NCI-H128 (cell line): ENCODE measurements around the gene EHD3.
"Not testable (repeated sequence)": the region's sequence is repeated elsewhere in the genome, so short reads cannot be mapped to it uniquely, and the experiment has no call there.

ENCODE experiments used
- DNase-seq: peaks from one replicate; lab custom pipeline; 2025; ENCODE audit not compliant: unreplicated experiment; lab: John Stamatoyannopoulos, UW

EHD3 gene

DNA sequence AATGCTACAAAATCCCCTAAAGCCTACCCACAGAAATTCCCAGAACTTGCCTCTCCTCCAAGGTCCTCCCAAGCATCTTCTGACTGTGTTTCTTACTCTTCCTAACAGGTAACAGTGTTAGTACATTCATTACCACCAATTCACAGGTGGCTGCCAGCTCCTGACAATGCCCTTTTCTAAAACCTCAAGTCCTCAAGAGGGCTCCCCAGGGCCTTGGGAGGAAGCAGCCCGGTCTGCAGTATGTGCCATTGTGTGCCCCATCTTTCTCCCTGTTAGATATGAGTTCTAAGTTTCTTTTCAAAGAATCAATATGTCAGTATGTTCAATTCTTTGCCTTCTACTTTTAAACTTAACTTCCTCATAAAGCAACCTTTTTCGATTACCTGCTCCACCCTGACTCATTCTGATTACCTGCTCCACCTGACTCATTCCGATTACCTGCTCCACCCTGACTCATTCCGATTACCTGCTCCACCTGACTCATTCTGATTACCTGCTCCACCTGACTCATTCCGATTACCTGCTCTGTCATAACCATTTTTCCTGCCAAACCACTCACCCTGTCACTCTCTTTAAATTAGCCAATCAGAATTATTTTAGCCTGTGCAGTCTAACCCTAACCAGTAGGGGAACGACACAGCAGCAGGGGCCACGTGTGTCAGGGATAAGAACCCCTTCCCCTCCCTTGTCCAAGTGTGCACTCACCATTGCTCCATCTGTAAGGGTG lies 49.4 kb downstream of the EHD3 start:
- not testable (repeated sequence) for DNase-seq

DNA sequence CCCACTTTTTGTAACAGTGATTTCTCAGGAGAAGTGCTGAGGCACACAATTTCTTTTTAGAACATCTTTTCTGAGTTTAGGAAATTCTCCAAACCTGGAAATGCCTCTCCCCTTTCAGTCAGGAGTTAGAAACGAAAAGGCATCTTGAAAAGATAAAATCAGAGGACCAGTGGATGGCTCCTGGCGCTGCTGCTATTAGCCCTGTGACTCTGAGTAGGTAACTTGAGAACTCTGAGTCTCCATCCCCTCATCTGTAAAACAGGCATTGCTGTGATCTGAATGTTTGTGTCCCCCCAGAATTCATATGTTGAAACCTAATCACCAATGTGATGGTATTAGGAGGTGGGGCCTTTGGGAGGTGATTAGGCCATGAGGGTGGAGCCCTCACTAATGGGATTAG lies 50.2 kb downstream of the EHD3 start:
- DNase-seq: no peak

- no peak for DNase-seq
These were observed 52.3 kb downstream of the EHD3 start for GRCh38 chr2:31286230-31286629.

DNA sequence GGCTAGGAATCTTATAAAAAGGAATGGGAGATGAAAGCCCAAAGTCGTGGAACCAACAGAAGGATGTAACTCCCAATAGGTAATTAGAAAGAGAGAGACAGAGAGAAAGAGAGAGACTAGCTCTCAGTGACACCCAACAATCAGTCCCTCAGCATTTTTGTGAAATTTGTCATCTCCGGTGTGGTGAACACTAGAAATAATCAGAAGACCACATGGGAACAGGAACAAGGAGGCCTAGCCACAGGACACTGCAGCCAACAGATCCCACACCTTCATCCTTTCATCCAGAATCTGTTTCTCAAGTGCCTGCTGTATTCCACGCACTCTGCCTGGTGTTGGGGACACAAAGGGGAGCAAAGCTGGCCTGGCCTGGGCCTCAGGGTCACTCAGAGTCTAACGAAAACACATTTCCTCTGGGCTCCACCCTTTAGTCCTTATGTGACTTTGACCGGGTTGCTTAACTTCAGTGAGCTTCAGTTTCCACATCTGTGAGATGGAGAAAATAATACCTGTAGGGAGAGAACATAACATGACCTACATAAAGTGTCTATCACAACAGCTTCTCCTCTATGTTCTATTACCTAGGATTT lies 53.1 kb downstream of the EHD3 start:
- DNase-seq: no peak

- DNase-seq: no peak
These were observed 53.7 kb downstream of the EHD3 start for GRCh38 chr2:31287654-31288053.

GRCh38 chr2:31294196-31294595 lies 60.2 kb downstream of the EHD3 start:
- DNase-seq: no peak

DNA sequence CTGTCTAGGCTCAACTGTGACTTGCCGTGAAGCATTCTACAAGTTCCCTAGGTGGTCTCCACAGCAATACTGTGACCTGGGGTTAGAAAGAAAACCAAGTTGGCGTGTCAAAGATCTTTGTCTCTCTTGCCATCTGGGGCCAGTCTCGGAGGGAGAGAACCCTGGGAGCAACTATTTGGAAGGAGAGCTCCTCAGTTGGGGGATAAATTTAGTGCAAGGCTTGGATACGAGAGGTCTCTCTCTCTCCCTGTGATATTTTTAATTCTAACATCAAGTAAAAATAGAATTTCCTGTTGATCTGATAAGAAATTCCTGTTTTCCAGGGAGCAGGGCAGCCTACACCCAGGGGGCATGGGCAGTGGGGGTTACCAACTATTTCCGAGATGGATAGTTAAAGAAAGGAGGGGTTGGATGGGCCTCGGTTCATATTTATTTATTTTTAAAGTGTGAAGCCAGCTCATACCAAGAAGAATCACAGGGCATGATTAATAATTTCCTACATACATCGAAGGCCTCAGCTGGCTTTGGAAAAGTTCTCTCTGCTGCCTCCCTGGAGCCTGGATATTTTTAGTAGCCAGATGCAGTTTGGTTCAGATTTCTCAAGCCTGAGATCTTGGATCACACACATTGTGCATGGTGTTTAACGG lies 62.8 kb downstream of the EHD3 start:
- DNase-seq: no peak

- no peak for DNase-seq
These were observed 63.8 kb downstream of the EHD3 start for GRCh38 chr2:31297751-31298150.

GRCh38 chr2:31299547-31299946 lies 65.6 kb downstream of the EHD3 start:
- no peak for DNase-seq

- DNase-seq: no peak
These were observed 66.4 kb downstream of the EHD3 start for GRCh38 chr2:31300309-31300708.

DNA sequence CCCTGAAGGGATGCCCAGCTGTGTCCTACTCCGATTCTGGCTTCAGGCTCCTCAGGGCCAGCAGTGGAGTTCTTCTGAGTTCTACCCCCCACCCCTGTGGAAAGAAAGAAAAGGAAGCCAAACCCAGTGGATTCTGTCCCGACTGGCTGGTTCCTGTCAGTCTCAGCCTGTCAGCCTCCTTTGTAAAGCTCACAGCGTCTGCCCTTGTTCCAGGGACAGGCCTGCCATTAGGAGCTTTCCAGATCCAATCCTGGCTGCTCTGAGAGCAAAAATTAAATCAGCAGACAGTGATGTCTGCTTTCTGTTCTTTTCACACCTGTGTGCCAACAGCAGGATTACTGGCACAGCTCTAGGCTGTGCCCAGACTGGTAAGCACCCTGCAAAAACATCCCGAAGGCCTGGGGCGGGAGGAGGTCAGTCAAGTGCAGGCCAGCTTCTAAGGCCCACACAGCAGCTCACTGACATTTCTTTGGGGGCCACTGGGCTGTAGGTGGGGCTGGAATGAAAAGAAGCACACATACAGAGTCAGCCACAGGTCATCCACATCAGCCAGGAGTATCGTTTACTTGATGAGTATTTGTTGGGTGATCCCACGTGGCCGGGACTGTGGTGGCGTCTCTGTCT lies 69.1 kb downstream of the EHD3 start:
- no peak for DNase-seq

DNA sequence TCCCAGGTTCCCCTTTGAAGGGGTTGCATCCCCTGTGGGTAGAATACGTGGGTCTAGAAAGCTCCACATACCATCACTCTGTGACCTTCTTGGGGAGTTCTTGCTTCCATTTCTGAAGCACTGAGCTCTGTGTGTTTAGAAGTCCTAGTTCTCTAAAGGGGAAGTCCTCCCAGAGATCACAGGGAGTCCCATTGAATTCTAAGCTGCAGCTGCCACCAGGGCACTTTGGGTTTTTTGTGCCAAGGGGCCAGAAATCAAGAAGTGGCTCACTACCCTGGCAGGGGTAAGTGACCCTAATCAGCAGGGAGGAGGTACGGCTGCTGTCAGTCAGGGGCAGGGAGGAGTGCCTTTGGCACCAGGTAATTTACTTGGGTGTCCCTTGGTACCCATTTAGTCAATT lies 70.9 kb downstream of the EHD3 start:
- DNase-seq: no peak

DNA sequence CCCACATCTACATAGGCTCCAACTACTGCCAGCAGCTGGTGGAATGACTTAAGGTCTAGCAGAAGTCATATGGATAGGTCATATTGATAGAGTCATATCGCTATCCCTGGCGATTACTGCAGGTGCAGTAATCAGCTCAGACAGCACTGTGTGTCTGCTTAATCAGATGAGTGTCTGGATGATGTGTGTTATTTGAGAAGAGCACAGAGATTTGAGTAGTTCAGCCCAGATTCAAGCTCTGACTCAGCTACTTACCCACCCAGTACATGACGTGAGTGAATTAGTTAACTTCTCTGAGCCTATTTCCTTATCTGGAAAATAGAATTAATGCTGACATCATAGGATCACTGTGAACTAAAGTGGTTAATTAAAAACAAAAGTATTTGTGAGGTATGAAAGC lies 78.9 kb downstream of the EHD3 start:
- DNase-seq: no peak

DNA sequence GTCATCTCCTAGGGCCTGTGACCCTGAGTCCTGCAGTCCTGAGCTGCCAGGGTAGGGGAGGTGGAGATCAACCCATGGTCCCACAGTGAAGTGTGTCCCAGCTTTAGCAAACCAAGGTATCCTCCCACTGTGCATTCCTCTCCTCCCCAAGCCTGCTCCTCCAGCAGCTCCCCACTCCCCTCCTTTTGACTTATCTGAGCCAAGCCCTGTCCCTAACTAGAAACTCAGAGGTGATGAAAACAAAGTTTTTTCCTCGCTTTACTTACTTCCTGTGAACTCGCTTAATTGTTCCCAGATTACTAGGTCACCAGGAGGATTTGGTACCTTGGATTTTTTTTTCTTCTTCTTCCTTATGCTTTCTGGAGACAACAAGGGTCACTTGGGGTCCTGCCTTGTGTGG lies 80.8 kb downstream of the EHD3 start:
- DNase-seq: no peak

GRCh38 chr2:31317396-31317795 lies 83.4 kb downstream of the EHD3 start:
- no peak for DNase-seq

DNA sequence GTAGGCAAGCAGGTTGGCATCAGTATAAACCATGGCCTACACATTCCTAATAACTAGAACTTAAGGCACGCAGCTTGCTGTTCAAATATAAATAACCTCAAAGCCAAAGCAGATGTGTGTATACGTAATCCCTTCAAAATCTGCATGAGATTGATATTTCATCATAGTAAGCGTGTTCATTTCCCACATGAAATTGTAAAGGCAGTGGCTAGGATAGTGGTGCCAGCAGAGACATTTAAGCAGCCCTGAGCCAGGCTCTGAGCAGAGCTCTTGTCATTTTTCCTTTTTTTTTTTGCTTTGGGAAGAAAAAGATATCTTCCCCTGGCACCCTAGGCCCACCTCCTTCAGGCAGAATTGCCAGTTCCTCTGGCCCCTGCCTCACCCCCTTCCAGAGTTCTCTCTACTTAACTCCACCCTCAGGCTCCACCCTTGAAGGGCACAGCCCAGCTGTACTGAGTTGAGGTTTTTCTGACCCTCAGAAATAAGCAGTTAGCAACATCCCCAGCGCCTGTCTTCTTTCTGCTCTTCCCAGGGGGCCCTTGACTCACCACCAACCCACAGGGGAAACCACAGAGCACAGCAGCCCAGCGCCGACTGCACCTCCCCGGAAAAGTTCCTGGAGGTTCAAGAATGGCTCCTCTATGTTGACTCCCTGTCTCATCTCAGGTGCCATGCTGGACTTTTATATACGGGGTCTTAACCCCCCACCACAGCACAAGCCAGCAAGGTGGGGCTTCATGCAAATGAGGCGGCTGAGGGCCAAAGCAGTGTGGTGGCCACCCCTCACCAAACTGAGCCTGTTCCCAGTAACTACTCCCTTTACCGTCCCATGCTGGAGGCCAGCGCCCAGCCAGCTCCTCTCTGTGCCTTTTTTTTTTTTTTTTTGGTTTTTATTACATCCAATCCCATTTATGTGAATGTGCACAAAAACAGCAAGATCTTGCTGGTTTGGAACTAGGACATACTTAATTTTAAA lies 84.7 kb downstream of the EHD3 start:
- no peak for DNase-seq
